H54 (cell line): ENCODE measurements around the gene ALPG.
"Not testable (repeated sequence)": the region's sequence is repeated elsewhere in the genome, so short reads cannot be mapped to it uniquely, and the experiment has no call there.

ENCODE experiments used
- DNase-seq: peaks from one replicate; pipeline ENCODE4 v3.0.0; 2011; ENCODE audit warnings: low spot score, mixed read lengths; ENCODE audit not compliant: insufficient read length
- FAIRE-seq: peaks from 3 replicates; lab custom pipeline; 2011; peaks lifted over from hg19 to GRCh38; lab: Jason Lieb, UNC
- POLR2A ChIP-seq: IDR thresholded peaks from 2 replicates; pipeline ENCODE4 v1.6.1; 2011; ENCODE audit warnings: low read depth, mild to moderate bottlenecking, low read length

Gene ALPG

GRCh38 chr2:232415736-232416520 is 9.3 kb downstream of the ALPG start:
- TF ChIP-seq POLR2A: no peak
- FAIRE-seq (no peak), DNase-seq (no peak)

- DNase-seq: no peak
- FAIRE-seq: no peak
- TF ChIP-seq POLR2A: no peak
These were observed 10.2 kb downstream of the ALPG start for GRCh38 chr2:232416521-232417470.

DNA sequence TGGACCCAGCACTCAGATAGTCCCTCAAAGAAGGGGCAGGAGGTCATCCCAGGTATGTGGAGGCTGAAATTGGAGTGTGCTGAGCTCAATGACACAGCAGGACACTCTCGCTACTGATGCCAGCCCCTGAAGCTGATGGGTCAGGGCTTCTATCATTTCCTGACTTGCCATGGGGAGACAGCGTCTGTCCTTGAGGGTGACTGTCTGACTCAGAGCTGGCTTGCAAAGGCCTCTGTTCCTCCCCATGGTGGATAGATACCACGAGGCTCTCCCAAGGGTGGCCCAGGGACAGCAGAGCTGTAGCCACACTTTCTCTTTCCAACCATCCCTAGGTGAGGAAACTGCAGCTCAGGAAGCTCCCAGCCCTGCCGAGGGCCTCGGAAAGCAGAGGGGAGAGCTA is 10.8 kb downstream of the ALPG start:
- FAIRE-seq: no peak
- no peak for TF ChIP-seq POLR2A
- DNase-seq: no peak

DNA sequence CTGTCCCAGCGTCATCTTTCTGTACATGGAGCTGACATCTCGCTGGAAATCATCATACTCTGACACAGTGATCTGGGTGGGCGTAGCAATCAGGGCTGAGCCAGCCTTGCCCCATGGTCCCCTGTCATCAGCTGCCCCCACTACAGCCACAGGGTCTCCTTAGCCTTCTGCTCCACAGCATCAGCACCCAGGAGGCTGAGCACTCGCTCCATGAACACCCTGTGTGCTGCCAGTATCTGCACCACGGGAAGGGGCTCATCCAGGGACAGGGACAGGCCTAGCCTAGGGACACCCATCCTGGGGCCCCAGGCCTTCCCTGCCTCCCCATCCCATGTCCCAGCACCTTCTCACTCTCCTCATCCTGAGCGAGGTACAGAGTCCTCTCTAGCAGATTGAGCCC is 11.4 kb downstream of the ALPG start:
- DNase-seq (no peak), FAIRE-seq (no peak)
- TF ChIP-seq POLR2A: no peak

- FAIRE-seq (no peak), DNase-seq (no peak)
- TF ChIP-seq POLR2A: no peak
These were observed 12.0 kb downstream of the ALPG start for GRCh38 chr2:232418466-232419244.

DNA sequence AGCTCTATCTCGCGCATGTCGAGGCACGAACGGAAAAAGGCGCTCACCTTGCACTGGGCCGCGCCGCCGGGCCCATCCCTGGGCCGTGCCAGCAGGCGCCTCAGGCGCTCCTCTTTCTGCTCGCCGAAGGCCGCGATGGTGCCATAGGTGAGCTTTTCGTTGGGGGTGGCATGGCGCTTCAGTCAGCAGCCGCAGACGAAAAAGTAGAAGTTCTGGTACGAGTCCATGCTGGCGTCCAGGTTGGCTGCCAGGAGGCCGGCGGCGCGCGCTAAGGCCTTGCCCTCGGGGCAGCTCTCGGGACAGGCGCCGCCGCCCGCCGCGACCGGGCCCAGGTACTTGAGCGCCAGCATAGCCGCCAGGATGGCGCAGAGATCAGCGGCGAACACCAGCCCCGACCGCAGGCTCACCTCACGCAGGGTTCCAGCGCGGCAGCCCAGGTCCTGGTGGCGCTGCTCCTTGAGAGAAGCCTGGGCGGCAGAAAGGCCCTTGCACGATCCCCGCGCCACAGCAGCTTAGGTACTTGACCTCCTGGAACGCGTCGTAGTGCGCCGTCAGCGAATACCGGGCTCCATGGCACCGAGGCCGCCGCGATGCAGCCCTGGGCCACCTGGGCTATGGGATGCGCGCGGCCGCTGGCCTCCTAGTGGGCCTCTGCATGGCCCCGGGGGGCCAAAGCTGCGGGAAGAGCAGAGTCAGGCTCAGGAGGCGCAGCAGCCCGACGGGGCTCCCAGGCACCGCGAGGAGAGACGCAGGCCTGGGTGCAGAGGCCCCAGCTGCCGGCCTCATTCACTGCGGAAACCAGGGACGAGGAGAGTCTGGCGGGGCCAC is 12.8 kb downstream of the ALPG start:
- no peak for FAIRE-seq
- no peak for DNase-seq
- no peak for TF ChIP-seq POLR2A

DNA sequence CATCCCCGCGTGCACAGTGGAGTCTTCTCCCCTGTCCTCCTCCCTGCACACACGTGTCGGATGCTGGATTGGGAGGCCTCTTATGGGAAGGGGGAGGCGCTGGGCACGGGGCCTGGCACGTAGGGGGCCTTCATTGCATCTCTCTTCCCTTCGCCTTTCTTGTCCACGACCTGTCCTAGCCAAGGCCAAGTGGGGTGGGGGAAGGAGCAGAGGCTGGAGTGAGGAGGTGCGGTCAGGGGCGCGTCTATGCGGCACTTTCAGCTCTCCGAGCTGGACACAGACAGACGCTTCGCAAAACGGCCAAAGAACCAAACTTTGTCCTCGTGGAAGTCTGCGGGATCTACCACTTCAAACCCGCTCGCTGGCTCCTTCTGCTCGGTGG is 13.4 kb downstream of the ALPG start:
- FAIRE-seq: no peak
- DNase-seq: no peak
- no peak for TF ChIP-seq POLR2A

DNA sequence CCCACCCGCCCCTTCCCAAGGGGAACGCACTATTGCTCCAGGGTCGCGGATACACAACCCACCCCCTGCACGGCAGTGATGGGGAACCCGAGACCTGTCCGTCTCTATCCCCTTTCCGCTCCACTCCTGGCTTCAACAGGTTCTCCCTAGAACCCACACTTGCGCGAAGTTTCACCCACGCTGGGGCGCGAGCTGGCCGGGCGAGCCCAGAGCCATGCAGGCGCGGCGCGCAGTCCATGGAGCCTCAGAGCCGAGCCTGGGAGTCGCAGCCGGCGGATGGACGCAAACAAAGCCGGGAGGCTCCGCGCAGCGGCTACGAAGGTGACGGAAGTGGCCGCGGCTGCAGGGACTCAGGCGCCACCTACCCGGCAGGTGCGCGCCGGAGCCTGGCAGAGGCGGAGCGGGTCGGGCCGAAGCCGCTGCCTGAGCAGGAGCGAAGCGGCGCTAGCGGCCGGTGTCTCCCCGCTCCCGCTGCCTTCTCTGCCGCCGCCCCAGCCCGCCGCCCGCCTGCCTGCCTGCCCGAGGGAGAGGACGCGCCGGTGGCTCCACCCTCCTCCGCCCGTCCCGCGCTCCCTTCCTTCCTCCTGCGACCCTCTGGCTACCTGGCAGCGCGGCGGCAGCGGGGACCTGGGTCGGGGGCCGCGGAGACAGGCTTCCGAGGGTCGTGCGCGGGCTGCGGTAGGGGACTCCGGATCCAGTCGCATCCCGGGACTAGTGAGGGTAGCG is 14.0 kb downstream of the ALPG start:
- FAIRE-seq (no peak), DNase-seq (no peak)
- TF ChIP-seq POLR2A: no peak

GRCh38 chr2:232421189-232421785 is 14.6 kb downstream of the ALPG start:
- DNase-seq (no peak), FAIRE-seq (no peak)
- TF ChIP-seq POLR2A: no peak

- DNase-seq (no peak), FAIRE-seq (no peak)
- no peak for TF ChIP-seq POLR2A
These were observed 15.4 kb downstream of the ALPG start for GRCh38 chr2:232422051-232422450.

GRCh38 chr2:232422996-232423395 is 16.4 kb downstream of the ALPG start:
- not testable (repeated sequence) for FAIRE-seq, DNase-seq

- FAIRE-seq, DNase-seq: not testable (repeated sequence)
These were observed 16.8 kb downstream of the ALPG start for GRCh38 chr2:232423407-232423806.
